ENCODE measurements around the gene TEF. TPM values are rescaled to one million over a fixed set of nuclear protein-coding genes. Genes with fewer than 3 reads are reported as not detected.

TEF gene
- total and polyA plus RNA-seq, 7 donors, result 2.0 to 23.9 (median 11.7) TPM

DNA sequence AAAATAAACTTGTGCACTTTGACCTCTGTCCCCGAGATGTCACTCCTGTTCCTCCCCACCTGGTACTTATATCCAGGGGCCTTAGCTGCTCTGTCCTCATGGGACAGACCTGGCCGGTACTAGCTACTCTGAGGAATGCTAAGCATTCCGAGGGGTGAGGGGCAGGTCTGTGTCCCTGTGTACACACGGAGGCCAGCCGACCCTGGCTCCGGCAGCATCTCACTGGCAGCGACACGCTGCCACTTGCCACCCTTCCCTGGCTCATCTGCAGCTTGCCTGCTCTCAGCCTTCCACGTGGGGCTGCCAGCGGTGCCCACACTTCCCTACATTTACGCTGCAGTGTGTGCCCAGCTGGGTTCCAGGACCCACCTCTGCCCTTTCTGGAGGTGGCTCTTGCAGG is 21.6 kb upstream of the TEF start:
- WGBS, 3 donors, result 19 to 29% (median 22%) methylated on average over 11 of the region's 11 CpGs
- TF ChIP-seq CTCF (IDR thresholded peaks at IDR 0.05), result no peak
- peak in 2 of 4 donors; percentile 12 to 35 for ATAC-seq
- H3K9me3 ChIP-seq, result no peaks in the 10 kb centered on the region
- no peak overlapping the region for H3K4me3 ChIP-seq
- H3K4me1 ChIP-seq, result no peaks in the 10 kb centered on the region
- H3K36me3 ChIP-seq (ENCODE audit: insufficient read depth in 1 of 2, low read depth in 1 of 2), result peaks cover 0 to 34% of the 10 kb centered on the region in 2 donors
- DNase-seq, result no peak
- intact Hi-C loops (cut with DNase I), result no loop called here
- H3K27me3 ChIP-seq (ENCODE audit: insufficient read depth in 3 of 3, low read length in 2 of 3), result no peaks in the 10 kb centered on the region
- H3K27ac ChIP-seq, result no peak overlapping the region

DNA sequence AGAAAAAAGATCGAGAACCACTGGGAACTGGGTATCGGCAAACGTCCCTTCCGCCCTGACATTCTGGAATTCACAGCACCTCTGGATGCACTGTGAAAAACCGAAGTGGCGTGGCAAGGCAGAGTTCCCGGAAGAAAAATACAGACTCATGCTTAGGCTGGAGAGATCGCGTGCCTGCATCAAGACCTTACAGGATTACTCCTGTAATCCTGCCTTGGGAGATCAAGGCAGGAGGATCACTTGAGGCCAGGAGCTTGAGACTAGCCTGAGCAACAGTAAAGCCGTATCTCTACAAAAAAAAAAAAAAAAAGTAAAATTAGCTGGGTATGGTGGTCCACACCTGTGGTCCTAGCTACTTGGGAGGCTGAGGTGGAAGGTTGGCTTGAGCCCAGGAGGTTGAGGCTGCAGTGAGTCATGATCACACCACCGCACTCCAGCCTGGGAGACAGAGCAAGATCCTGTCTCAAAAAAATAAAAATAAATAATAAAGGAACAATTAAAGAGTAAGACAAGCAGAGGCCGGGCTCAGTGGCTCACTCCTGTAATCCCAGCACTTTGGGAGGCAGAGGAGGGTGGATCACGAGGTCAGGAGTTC is 19.9 kb upstream of the TEF start:
- no peak overlapping the region for H3K4me3 ChIP-seq
- intact Hi-C loops (cut with DNase I), result no loop called here
- WGBS, 3 donors, result 91 to 93% (median 92%) methylated on average over 13 of the region's 13 CpGs
- H3K27ac ChIP-seq, result no peak overlapping the region
- no peak for ATAC-seq
- H3K27me3 ChIP-seq (ENCODE audit: insufficient read depth in 3 of 3, low read length in 2 of 3), result no peaks in the 10 kb centered on the region
- H3K36me3 ChIP-seq (ENCODE audit: insufficient read depth in 1 of 2, low read depth in 1 of 2), result peaks cover 0 to 17% of the 10 kb centered on the region in 2 donors
- no peaks in the 10 kb centered on the region for H3K9me3 ChIP-seq
- H3K4me1 ChIP-seq, result peaks cover 3% of the 10 kb centered on the region
- no peak for DNase-seq
- TF ChIP-seq CTCF (IDR thresholded peaks at IDR 0.05), result no peak

DNA sequence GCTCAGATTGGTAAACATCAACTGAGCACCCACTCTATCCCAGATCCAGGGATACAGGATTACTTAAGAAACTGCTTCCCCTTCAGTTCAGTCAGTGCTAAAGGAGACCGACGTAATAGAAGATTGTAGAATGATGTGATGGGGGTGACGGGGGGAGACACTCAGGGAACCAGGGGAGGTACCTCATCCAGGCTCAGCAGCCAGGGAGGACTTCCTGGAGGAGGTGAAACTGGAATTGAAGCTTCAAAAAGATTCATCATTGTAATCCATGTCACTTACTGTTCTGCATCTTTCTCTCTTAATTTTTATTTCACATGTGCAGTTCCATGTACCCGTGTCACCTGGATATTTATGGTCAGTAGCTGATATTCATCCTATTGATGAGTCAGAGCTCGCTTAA is 19.1 kb upstream of the TEF start:
- Histone ChIP-seq H3K4me3 (no peak overlapping the region), H3K27ac (no peak overlapping the region), H3K27me3 (ENCODE audit: insufficient read depth in 3 of 3, low read length in 2 of 3) (no peaks in the 10 kb centered on the region), H3K36me3 (ENCODE audit: insufficient read depth in 1 of 2, low read depth in 1 of 2) (peaks cover 0 to 9% of the 10 kb centered on the region in 2 donors), H3K9me3 (no peaks in the 10 kb centered on the region), H3K4me1 (peaks cover 8% of the 10 kb centered on the region)
- ATAC-seq, result no peak
- WGBS, 3 donors, result 85 to 92% (median 89%) methylated on average over 5 of the region's 5 CpGs
- no peak for TF ChIP-seq CTCF (IDR thresholded peaks at IDR 0.05)
- no peak for DNase-seq
- intact Hi-C loops (cut with DNase I), result no loop called here

- DNase-seq (peak in 1 of 2 donors; percentile 45), ATAC-seq (no peak)
- 60 to 66% (median 60%) methylated on average over 6 of the region's 6 CpGs for WGBS, 3 donors
- no peak for TF ChIP-seq CTCF (IDR thresholded peaks at IDR 0.05)
- Histone ChIP-seq H3K9me3 (no peaks in the 10 kb centered on the region), H3K4me1 (peaks cover 25% of the 10 kb centered on the region), H3K27me3 (ENCODE audit: insufficient read depth in 3 of 3, low read length in 2 of 3) (no peaks in the 10 kb centered on the region), H3K36me3 (ENCODE audit: insufficient read depth in 1 of 2, low read depth in 1 of 2) (no peaks in the 10 kb centered on the region), H3K4me3 (no peak overlapping the region), H3K27ac (no peak overlapping the region)
- intact Hi-C loops (cut with DNase I), result loop anchor here in 1 of 2 donors (2.0 kb wide), 1 partner anchor 29 kb away; no protein-coding TSS in a partner anchor
These were observed 17.5 kb upstream of the TEF start for GRCh38 chr22:41364233-41364632.

GRCh38 chr22:41364955-41365354 is 16.8 kb upstream of the TEF start:
- intact Hi-C loops (cut with DNase I), result loop anchor here in 1 of 2 donors (2.0 kb wide), 1 partner anchor 30 kb away; no protein-coding TSS in a partner anchor
- no peak for TF ChIP-seq CTCF (IDR thresholded peaks at IDR 0.05)

More at GRCh38 chr22:41364955-41365354, 16.8 kb upstream of the TEF start:
- Histone ChIP-seq H3K4me1 (peaks cover 31% of the 10 kb centered on the region), H3K4me3 (no peak overlapping the region), H3K9me3 (no peaks in the 10 kb centered on the region), H3K27ac (no peak overlapping the region), H3K27me3 (ENCODE audit: insufficient read depth in 3 of 3, low read length in 2 of 3) (no peaks in the 10 kb centered on the region), H3K36me3 (ENCODE audit: insufficient read depth in 1 of 2, low read depth in 1 of 2) (no peaks in the 10 kb centered on the region)
- DNase-seq (no peak), ATAC-seq (no peak)
- WGBS, 3 donors, result 66 to 73% (median 66%) methylated on average over 8 of the region's 8 CpGs
